D721Med (cell line): ENCODE measurements around the gene SIGLEC9.

ENCODE experiments used
- DNase-seq: peaks from one replicate; pipeline ENCODE4 v3.0.0; 2011; ENCODE audit warnings: low spot score; ENCODE audit not compliant: insufficient read length
- FAIRE-seq: peaks from 2 replicates; lab custom pipeline; 2011; peaks lifted over from hg19 to GRCh38; lab: Jason Lieb, UNC
- TF ChIP-seq, protein P1 (sequence below): IDR thresholded peaks from 2 replicates; pipeline ENCODE4 v1.5.1; 2012; ENCODE audit warnings: mild to moderate bottlenecking, control low read depth; ENCODE audit not compliant: insufficient read depth; ENCODE audit errors: missing control alignments

SIGLEC9 gene

GRCh38 chr19:51122112-51122981 is 2.4 kb upstream of the SIGLEC9 start:
- FAIRE-seq = no peak
- no peak for DNase-seq
- TF ChIP-seq, protein P1, sequence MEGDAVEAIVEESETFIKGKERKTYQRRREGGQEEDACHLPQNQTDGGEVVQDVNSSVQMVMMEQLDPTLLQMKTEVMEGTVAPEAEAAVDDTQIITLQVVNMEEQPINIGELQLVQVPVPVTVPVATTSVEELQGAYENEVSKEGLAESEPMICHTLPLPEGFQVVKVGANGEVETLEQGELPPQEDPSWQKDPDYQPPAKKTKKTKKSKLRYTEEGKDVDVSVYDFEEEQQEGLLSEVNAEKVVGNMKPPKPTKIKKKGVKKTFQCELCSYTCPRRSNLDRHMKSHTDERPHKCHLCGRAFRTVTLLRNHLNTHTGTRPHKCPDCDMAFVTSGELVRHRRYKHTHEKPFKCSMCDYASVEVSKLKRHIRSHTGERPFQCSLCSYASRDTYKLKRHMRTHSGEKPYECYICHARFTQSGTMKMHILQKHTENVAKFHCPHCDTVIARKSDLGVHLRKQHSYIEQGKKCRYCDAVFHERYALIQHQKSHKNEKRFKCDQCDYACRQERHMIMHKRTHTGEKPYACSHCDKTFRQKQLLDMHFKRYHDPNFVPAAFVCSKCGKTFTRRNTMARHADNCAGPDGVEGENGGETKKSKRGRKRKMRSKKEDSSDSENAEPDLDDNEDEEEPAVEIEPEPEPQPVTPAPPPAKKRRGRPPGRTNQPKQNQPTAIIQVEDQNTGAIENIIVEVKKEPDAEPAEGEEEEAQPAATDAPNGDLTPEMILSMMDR = no peak

DNA sequence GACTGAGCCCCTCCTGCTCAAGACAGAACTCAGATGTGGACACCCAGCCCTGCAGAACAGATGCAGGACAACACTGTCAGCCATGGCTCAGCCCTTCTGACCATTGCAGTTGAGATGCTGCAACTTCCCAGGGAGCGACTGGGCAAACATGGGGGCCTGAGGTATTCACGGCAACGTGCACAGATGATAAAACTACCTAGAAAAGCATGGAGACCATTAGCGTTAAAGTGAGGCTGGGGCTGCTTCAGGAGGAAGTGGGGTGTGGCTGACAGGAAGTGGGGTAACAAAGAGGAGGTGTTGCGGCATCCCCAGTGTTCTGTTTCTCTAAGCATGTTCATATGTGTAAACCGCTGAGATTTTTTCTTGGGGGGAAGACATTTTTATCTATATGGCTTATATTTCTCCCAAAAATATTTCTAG is 1.3 kb upstream of the SIGLEC9 start:
- FAIRE-seq (no peak), DNase-seq (no peak)
- TF ChIP-seq, protein P1 = no peak

DNA sequence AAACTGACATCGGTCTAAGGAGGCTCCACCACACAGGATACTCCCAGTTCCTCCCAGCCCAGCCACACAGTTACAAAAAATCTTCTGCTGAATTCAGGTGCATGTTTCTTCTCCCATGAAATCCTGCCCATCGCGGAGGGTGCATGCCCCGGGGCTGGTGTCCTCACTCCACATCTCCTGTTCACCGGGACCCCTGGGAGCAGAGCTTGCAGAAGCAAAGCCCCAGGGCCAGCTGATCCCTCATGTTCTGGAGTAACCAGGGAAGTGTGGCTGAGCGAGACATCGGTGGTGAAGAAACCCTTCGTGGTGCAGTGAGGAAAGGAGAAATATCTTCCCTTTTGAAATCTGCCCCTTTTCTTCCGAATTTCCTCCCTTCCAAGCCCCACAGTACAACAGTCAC is 904 bp upstream of the SIGLEC9 start:
- DNase-seq (no peak), FAIRE-seq (no peak)
- TF ChIP-seq, protein P1 = no peak

DNA sequence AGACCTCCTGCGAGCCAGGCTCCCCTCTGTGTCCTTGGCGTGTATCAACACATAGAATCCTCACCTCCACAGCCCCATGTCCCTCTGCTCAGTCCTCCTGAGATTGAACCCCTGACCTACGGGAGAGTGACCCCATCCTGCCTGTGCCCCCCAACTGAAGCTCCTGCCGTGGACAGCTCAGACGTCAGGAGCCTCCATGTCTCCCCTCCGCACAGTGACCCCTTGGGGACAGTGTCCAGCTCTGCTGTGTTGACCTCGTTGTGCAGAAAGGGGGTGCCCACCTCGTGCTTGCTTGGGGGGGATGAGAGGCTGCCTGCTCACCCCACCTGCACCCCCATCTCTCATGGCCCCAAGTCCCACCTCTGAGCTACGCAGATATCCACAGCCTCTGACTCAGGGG is 490 bp upstream of the SIGLEC9 start:
- TF ChIP-seq, protein P1 = no peak
- DNase-seq (no peak), FAIRE-seq (no peak)

DNA sequence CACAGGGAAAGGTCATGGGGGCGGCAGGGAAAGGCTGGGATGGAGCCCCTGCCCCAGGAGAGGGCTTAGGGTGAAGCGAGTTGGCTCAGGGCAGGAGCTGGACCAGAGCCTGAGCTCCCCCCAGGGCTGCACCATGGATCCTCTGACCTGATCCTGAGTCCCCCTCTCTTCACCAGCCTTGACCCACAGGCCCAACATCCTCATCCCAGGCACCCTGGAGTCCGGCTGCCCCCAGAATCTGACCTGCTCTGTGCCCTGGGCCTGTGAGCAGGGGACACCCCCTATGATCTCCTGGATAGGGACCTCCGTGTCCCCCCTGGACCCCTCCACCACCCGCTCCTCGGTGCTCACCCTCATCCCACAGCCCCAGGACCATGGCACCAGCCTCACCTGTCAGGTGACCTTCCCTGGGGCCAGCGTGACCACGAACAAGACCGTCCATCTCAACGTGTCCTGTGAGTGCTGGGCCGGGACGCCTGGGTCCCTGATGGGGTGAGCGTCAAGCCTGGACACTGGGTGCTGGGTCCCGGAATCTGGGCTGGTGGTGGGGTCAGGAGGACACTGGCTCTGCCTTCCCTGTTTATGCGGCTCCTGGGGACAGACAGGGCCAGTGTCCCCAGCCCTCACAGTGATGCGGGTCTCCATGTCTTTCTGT is 842 bp downstream of the SIGLEC9 start:
- no peak for DNase-seq
- TF ChIP-seq, protein P1 = no peak
- FAIRE-seq = no peak

GRCh38 chr19:51127032-51127431 is 2.3 kb downstream of the SIGLEC9 start:
- DNase-seq (no peak), FAIRE-seq (no peak)
- TF ChIP-seq, protein P1 = no peak

GRCh38 chr19:51127755-51128154 is 3.0 kb downstream of the SIGLEC9 start:
- no peak for FAIRE-seq
- no peak for DNase-seq
- TF ChIP-seq, protein P1 = no peak
